GM12874 (cell line): Measurements from ENCODE around the gene NIFK.

ENCODE experiments used
- TF ChIP-seq, protein P1 (sequence below): IDR thresholded peaks from 2 replicates; pipeline ENCODE4 v1.5.1; 2011; ENCODE audit warnings: low read depth, mild to moderate bottlenecking, control low read depth, low read length, moderate library complexity; ENCODE audit not compliant: insufficient read depth

NIFK gene

DNA sequence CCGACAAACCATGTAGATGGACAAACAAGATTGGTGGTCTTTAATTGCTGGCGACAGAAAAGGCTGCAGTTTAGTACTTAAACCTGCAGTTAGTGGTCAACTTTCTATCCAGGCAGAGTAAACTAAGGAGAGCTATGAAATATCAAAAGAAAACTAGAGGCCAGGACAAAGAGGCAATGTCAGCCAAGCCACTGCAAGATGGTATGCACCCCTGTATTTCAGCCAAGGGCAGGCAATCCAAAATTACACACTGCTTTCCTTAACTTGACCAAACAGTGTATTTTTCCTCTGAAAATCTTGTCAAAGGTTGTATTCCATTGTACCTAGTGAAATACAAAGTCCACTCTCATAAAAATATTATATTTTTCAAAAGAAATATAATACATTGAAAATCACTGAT, 9.3 kb downstream of the NIFK start:
- TF ChIP-seq, protein P1, sequence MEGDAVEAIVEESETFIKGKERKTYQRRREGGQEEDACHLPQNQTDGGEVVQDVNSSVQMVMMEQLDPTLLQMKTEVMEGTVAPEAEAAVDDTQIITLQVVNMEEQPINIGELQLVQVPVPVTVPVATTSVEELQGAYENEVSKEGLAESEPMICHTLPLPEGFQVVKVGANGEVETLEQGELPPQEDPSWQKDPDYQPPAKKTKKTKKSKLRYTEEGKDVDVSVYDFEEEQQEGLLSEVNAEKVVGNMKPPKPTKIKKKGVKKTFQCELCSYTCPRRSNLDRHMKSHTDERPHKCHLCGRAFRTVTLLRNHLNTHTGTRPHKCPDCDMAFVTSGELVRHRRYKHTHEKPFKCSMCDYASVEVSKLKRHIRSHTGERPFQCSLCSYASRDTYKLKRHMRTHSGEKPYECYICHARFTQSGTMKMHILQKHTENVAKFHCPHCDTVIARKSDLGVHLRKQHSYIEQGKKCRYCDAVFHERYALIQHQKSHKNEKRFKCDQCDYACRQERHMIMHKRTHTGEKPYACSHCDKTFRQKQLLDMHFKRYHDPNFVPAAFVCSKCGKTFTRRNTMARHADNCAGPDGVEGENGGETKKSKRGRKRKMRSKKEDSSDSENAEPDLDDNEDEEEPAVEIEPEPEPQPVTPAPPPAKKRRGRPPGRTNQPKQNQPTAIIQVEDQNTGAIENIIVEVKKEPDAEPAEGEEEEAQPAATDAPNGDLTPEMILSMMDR, result no peak

GRCh38 chr2:121723316-121723715, 13.4 kb downstream of the NIFK start:
- TF ChIP-seq, protein P1, result no peak

DNA sequence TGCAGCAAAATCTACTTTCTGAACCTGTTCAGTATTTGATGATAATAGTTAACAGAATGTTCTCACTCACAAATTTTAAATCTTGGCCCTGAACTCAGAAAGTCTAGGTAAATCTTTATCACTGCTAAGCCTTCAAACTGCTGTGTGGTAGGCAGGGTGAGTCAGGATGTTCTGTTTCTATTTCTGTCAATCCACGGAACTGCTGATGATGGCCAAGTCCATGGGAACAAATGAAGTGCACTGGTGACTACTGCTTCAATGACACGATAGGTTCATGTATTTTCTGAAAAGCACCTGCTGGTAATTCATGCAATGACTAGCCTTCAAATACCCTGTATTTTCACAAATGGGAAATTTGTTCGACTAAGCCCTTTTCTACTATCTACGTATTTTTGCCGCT, 14.2 kb downstream of the NIFK start:
- TF ChIP-seq, protein P1, result no peak

GRCh38 chr2:121721926-121722325, 14.7 kb downstream of the NIFK start:
- TF ChIP-seq, protein P1, result no peak

- TF ChIP-seq, protein P1, result no peak
These were observed 19.1 kb downstream of the NIFK start for GRCh38 chr2:121717529-121717928.

GRCh38 chr2:121716126-121716525, 20.5 kb downstream of the NIFK start:
- TF ChIP-seq, protein P1, result no peak

DNA sequence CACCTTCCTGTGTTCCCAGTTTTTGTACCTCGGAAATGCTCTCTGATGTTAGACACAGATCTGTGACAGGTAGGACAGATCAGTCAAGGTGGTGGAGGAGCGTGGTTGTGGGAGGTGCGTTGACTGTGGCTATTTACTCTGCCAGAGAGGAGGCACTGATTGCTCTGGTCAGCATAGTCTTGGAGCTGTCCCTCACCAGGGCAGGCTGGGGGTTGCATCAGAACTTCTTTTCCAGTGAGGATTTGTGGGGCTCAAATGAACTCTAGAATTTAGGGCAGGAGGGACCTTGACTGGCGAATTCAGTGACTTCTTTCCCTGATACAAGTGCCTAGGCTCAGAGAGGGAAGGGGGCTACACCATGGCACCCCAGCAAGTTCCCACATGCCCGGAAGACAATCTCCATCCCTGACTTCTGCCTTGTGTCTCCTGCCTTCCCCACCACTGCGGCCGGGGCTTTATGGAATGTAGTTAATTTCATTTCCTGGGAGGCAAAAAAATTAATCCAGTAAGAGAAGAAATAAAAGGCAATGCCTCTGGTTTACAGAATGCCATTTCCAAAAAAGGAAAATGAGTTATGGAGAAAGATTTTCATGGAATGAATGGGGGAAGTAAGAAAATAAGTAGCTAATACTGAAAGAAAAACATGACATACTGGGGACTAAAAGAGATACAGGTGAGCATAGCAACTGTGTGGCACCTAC, 26.1 kb downstream of the NIFK start:
- TF ChIP-seq, protein P1, result no peak
